ENCODE measurements around the gene SPTBN1. TPM values are rescaled to one million over a fixed set of nuclear protein-coding genes. Genes with fewer than 3 reads are reported as not detected.
"Not testable (repeated sequence)": the region's sequence is repeated elsewhere in the genome, so short reads cannot be mapped to it uniquely, and the experiment has no call there.

SPTBN1 gene
- total RNA-seq, 1 experiment from 2014 or later = 202 TPM

DNA sequence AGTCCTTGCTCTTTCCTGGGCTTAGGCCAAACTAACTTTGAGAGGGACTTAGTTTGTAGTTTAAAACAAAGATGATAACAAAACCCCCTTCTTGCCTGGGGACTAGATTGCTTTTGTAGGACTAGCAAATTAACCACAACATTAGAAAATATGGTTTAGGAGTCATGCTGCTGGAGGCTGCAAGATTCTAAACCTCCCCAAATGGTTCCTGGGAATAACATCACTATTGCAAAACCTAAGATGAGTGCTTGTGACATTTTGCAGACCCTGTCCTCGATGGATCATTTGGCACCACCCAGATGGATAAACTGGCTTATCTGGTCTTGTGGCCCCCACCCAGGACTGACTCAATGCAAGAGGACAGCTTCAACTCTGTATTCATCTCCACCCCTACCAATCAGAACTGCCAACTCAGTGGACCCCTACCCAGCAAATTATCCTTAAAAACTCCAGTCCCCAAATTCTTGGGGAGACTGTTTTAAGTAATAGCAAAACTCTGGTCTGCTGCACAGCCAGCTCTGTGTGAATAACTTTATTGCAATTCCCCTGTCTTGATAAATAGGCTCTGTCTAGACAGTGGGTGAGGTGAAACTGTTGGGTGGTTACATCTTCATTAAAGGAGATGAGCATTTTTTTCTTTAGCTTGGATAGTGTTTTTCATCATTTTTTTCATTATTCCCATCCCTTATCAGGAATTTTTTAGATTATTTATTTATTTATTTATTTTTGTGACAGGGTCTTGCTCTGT lies 58.9 kb downstream of the SPTBN1 start:
- ChIA-PET POLR2A (ENCODE audit: unreplicated experiment) (no interaction called here), CTCF (no interaction called here)
- Histone ChIP-seq H3K4me2 (ENCODE audit: low read length) (no peak overlapping the region), H2AFZ (ENCODE audit: low read length) (no peak overlapping the region), H3F3A (ENCODE audit: low read length, unreplicated experiment) (no peaks in the 10 kb centered on the region), H3K4me1 (ENCODE audit: insufficient read depth, low read length) (peaks cover 4% of the 10 kb centered on the region), H3K27ac (ENCODE audit: low read length) (no peak overlapping the region), H3K9me3 (ENCODE audit: low read length) (no peaks in the 10 kb centered on the region), H4K20me1 (ENCODE audit: low read length) (no peaks in the 10 kb centered on the region), H3K36me3 (ENCODE audit: low read depth, low read length) (no peaks in the 10 kb centered on the region), H3K9me2 (replicated peaks; ENCODE audit: low read length) (no peaks in the 10 kb centered on the region), H3K9ac (ENCODE audit: low read length) (no peak overlapping the region), H3K27me3 (ENCODE audit: low read length) (no peaks in the 10 kb centered on the region), H3K4me3 (ENCODE audit: low read length) (no peak overlapping the region), H3K79me2 (ENCODE audit: low read length) (0 out of 2 replicates have a peak, but pooled peaks cover 4% of the 10 kb centered on the region)
- TF ChIP-seq, protein P1, sequence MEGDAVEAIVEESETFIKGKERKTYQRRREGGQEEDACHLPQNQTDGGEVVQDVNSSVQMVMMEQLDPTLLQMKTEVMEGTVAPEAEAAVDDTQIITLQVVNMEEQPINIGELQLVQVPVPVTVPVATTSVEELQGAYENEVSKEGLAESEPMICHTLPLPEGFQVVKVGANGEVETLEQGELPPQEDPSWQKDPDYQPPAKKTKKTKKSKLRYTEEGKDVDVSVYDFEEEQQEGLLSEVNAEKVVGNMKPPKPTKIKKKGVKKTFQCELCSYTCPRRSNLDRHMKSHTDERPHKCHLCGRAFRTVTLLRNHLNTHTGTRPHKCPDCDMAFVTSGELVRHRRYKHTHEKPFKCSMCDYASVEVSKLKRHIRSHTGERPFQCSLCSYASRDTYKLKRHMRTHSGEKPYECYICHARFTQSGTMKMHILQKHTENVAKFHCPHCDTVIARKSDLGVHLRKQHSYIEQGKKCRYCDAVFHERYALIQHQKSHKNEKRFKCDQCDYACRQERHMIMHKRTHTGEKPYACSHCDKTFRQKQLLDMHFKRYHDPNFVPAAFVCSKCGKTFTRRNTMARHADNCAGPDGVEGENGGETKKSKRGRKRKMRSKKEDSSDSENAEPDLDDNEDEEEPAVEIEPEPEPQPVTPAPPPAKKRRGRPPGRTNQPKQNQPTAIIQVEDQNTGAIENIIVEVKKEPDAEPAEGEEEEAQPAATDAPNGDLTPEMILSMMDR (conservative IDR thresholded peaks at IDR 0.05; ENCODE audit: low read depth, low read length) = no peak
- TF ChIP-seq EZH2phosphoT487 (IDR thresholded peaks at IDR 0.05; ENCODE audit: borderline replicate concordance, low read length) = no peak
- TF ChIP-seq EZH2 (IDR thresholded peaks at IDR 0.05; ENCODE audit: low read length, unreplicated experiment) = no peak
- no peak for DNase-seq
- no peak for ATAC-seq
- no TSS peak for BruUV-seq (replicated peaks)
- intact Hi-C loops (cut with micrococcal nuclease) = no loop called here

DNA sequence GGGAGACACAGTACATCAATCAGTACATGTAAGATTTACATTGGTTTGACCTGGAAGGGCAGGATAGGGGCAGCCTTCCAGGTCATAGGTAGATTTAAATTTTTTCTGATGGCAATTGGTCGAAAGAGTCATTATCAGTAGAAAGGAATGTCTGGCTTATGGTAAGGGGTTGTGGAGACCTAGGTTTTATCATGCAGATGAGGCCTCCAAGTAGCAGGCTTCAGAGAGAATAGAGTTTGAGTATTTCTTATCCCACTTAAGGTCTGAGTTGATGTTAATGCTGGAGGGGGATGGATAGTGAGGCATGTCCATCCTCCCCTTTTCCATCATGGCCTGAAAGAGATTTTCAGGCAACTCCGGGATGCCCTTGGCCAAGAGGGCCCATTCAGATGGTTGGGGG lies 60.7 kb downstream of the SPTBN1 start:
- Histone ChIP-seq H3K9ac (ENCODE audit: low read length) (no peak overlapping the region), H3K27ac (ENCODE audit: low read length) (no peak overlapping the region), H3F3A (ENCODE audit: low read length, unreplicated experiment) (no peaks in the 10 kb centered on the region), H3K9me3 (ENCODE audit: low read length) (no peaks in the 10 kb centered on the region), H4K20me1 (ENCODE audit: low read length) (no peaks in the 10 kb centered on the region), H3K4me3 (ENCODE audit: low read length) (no peak overlapping the region), H2AFZ (ENCODE audit: low read length) (no peak overlapping the region), H3K79me2 (ENCODE audit: low read length) (0 out of 2 replicates have a peak, but pooled peaks cover 4% of the 10 kb centered on the region), H3K27me3 (ENCODE audit: low read length) (no peaks in the 10 kb centered on the region), H3K9me2 (replicated peaks; ENCODE audit: low read length) (no peaks in the 10 kb centered on the region), H3K4me1 (ENCODE audit: insufficient read depth, low read length) (peaks cover 19% of the 10 kb centered on the region), H3K36me3 (ENCODE audit: low read depth, low read length) (no peaks in the 10 kb centered on the region), H3K4me2 (ENCODE audit: low read length) (no peak overlapping the region)
- intact Hi-C loops (cut with micrococcal nuclease) = no loop called here
- DNase-seq (no peak), ATAC-seq (no peak)
- no TSS peak for BruUV-seq (replicated peaks)
- TF ChIP-seq EZH2 (IDR thresholded peaks at IDR 0.05; ENCODE audit: low read length, unreplicated experiment) (no peak), EZH2phosphoT487 (IDR thresholded peaks at IDR 0.05; ENCODE audit: borderline replicate concordance, low read length) (no peak)
- TF ChIP-seq, protein P1 (conservative IDR thresholded peaks at IDR 0.05; ENCODE audit: low read depth, low read length) = no peak
- POLR2A ChIA-PET (ENCODE audit: unreplicated experiment) = no interaction called here
- CTCF ChIA-PET = no interaction called here

DNA sequence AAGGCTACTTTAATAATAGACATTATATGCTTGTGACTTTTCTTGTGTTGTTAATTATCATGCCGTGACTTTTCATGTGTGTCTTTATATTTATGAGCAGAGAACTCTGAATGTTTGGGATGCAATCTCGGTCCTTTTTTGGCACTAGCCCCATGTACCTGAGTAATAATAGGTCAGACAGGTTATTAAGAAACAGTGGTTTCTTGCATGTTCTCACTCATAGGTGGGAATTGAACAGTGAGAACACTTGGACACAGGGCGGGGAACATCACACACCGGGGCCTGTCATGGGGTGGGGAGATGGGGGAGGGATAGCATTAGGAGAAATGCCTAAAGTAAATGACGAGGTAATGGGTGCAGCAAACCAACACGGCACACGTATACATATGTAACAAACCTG lies 61.9 kb downstream of the SPTBN1 start:
- ATAC-seq; H3K27me3 ChIP-seq (ENCODE audit: low read length); DNase-seq; BruUV-seq (replicated peaks); CTCF ChIA-PET; H3K36me3 ChIP-seq (ENCODE audit: low read depth, low read length); intact Hi-C loops (cut with micrococcal nuclease); H3K79me2 ChIP-seq (ENCODE audit: low read length); H4K20me1 ChIP-seq (ENCODE audit: low read length); H3K27ac ChIP-seq (ENCODE audit: low read length); H3K4me2 ChIP-seq (ENCODE audit: low read length); H3K9me2 ChIP-seq (replicated peaks; ENCODE audit: low read length); H2AFZ ChIP-seq (ENCODE audit: low read length); H3K4me3 ChIP-seq (ENCODE audit: low read length); H3K9ac ChIP-seq (ENCODE audit: low read length); H3F3A ChIP-seq (ENCODE audit: low read length, unreplicated experiment); POLR2A ChIA-PET (ENCODE audit: unreplicated experiment); H3K9me3 ChIP-seq (ENCODE audit: low read length): not testable (repeated sequence)
- peaks cover 22% of the 10 kb centered on the region for H3K4me1 ChIP-seq (ENCODE audit: insufficient read depth, low read length)

Data from PC-3 (cell line).